Measurements from ENCODE around the gene MED13L.

MED13L gene

GRCh38 chr12:115956659-115957058 is 320.8 kb downstream of the MED13L start:
- TF ChIP-seq, protein P1, sequence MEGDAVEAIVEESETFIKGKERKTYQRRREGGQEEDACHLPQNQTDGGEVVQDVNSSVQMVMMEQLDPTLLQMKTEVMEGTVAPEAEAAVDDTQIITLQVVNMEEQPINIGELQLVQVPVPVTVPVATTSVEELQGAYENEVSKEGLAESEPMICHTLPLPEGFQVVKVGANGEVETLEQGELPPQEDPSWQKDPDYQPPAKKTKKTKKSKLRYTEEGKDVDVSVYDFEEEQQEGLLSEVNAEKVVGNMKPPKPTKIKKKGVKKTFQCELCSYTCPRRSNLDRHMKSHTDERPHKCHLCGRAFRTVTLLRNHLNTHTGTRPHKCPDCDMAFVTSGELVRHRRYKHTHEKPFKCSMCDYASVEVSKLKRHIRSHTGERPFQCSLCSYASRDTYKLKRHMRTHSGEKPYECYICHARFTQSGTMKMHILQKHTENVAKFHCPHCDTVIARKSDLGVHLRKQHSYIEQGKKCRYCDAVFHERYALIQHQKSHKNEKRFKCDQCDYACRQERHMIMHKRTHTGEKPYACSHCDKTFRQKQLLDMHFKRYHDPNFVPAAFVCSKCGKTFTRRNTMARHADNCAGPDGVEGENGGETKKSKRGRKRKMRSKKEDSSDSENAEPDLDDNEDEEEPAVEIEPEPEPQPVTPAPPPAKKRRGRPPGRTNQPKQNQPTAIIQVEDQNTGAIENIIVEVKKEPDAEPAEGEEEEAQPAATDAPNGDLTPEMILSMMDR (IDR thresholded peaks at IDR 0.05; ENCODE audit: extremely low read depth, missing control alignments), result no peak
- DNase-seq (ENCODE audit: low spot score), result no peak

- DNase-seq (ENCODE audit: low spot score), result no peak
- TF ChIP-seq, protein P1 (IDR thresholded peaks at IDR 0.05; ENCODE audit: extremely low read depth, missing control alignments), result no peak
Observed at GRCh38 chr12:115956236-115956635, 321.3 kb downstream of the MED13L start.

- TF ChIP-seq, protein P1 (IDR thresholded peaks at IDR 0.05; ENCODE audit: extremely low read depth, missing control alignments), result no peak
- DNase-seq (ENCODE audit: low spot score), result no peak
Observed at GRCh38 chr12:115953450-115953849, 324.0 kb downstream of the MED13L start.

GRCh38 chr12:115953031-115953430 is 324.5 kb downstream of the MED13L start:
- TF ChIP-seq, protein P1 (IDR thresholded peaks at IDR 0.05; ENCODE audit: extremely low read depth, missing control alignments), result no peak
- DNase-seq (ENCODE audit: low spot score), result no peak

- no peak for DNase-seq (ENCODE audit: low spot score)
- TF ChIP-seq, protein P1 (IDR thresholded peaks at IDR 0.05; ENCODE audit: extremely low read depth, missing control alignments), result no peak
Observed at GRCh38 chr12:115950959-115951358, 326.5 kb downstream of the MED13L start.

GRCh38 chr12:115949675-115950074 is 327.8 kb downstream of the MED13L start:
- no peak for DNase-seq (ENCODE audit: low spot score)
- TF ChIP-seq, protein P1 (IDR thresholded peaks at IDR 0.05; ENCODE audit: extremely low read depth, missing control alignments), result no peak

- TF ChIP-seq, protein P1 (IDR thresholded peaks at IDR 0.05; ENCODE audit: extremely low read depth, missing control alignments), result no peak
- DNase-seq (ENCODE audit: low spot score), result no peak
Observed at GRCh38 chr12:115947696-115948062, 329.8 kb downstream of the MED13L start.

All from GM20000 (cell line).